Hippocampal formation (tissue), 2 donors: ENCODE results near the gene FAM222A.
"Not testable (repeated sequence)": the region's sequence is repeated elsewhere in the genome, so short reads cannot be mapped to it uniquely, and the experiment has no call there.

Experiments
- DNase-seq, 2 donors: peaks; one replicate each; lab custom pipeline; 2025; lab: John Stamatoyannopoulos, UW

Gene FAM222A

GRCh38 chr12:109693653-109694600 lies 19.7 kb upstream of the FAM222A start:
- no peak for DNase-seq

GRCh38 chr12:109694629-109695028 lies 19.0 kb upstream of the FAM222A start:
- not testable (repeated sequence) for DNase-seq

DNA sequence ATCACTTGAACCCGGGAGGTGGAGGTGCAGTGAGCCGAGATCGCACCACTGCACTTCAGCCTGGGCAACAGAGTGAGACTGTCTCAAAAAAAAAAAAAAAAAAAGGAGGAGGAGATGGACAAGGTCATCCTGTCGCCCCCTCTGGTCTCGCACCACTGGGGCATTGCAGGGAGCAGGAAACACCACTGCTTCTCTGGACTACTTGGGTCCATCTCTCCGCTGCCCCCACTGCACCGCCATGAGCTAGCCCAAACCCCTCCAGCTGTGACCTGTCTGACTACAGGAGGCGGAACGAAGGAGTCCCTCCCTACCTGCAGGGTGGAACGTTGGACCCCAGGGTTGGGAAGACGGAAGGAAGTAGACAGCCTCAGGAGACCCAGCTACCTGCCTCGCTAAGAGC lies 18.2 kb upstream of the FAM222A start:
- no peak for DNase-seq

DNA sequence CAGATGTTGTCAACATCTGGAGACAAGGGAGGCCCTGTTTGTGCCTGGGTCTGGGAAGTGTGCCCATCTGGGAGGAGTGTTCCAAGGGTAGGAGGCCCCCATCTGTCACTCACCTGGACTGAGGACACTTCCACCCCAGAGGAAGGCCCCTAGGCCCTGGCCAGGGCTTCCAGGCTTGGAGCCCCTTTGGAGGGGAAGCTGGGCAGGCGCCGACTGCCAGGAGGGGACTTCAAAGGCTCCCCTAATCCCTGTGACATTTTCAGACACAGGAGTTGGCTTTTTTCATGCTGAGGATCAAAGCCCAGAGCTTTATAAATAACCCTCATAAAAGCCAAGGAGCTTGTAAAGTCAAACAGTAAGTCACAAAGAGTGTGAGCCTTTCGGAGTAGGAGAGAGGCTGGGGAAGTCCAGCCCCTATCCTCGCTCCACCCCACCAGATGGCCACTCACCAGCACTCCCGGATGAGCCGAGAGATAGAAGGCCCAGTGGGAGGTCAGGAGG lies 17.6 kb upstream of the FAM222A start:
- peak in 1 of 2 donors; percentile 17 for DNase-seq

- no peak for DNase-seq
Observed at GRCh38 chr12:109696485-109697269, 16.9 kb upstream of the FAM222A start.

DNA sequence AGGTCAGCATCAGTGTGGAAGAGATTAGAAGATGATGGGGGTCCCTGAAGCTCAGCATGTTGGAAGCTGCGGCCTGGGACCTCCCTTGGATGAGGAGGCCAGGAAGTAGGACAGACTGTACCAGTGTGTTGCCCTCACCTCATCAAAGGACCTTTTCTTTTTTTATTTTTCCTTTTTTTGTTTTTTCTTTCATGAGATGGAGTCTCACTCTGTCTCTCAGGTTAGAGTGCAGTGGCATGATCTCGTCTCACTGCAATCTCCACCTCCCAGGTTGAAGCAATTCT lies 16.4 kb upstream of the FAM222A start:
- DNase-seq, result no peak

DNA sequence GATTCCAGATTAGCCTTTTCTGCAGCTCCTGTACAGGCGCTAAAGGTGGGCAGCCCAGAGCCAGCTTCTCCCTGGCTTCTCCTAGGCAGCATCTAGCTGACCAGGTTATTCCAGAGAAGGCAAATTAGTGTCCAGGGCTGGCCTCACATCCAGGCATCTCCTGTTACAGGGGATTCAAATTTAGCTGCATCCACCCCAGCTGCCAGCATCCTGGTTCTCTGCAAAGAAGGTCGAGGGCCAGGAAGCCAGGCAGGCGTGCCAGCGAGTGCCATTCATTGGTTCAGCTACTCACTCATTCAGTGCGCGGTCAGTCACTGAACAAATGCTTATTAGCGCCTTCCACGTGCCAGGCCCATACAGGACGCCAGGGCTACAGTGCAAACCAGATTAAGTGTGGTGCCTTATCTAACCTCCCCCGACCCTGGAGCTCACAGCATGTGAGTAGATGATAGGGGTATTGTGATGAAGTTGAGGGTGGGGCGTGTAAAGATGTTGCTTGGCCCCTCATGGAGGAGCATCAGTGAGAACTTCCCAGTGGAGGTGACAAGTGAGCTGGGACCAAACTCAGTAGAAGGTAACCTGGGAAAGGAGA lies 15.7 kb upstream of the FAM222A start:
- no peak for DNase-seq

- DNase-seq, result no peak
Observed at GRCh38 chr12:109698820-109699219, 14.8 kb upstream of the FAM222A start.

- no peak for DNase-seq
Observed at GRCh38 chr12:109701064-109701463, 12.6 kb upstream of the FAM222A start.

DNA sequence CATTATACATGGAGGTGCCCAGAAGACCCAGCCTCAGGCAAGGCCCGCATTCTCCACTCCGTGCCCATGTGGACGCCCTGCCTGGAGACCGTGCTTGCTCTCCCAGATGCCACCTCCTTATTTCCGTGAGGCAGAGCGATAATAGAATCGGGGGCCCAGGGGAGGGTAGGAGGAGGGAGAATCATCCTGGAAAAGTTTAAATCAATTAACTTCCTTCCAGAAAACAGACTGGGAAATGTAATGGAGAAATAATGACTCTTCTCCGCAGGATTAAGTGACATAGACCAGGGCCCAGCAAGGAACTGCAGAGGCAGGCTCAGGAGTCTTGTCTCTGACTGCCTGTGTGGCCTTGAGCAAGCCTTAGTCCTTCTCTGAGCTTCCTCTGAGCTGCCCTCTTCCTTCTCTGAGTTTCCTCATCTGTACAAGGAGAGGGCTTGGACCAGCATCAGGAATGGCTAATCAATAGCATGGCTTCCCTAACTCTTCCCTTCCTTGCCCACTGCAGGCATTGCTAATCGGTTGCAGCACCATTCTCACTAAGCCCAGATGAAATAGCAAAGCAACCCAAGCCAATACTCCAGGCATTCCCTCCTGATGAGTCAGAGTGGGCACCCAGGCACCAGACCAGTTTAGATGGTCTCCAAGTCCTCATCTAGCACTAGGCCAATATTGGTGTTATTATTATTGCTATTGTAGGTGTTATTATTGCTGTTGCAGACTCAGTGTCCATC lies 11.3 kb upstream of the FAM222A start:
- no peak for DNase-seq

DNA sequence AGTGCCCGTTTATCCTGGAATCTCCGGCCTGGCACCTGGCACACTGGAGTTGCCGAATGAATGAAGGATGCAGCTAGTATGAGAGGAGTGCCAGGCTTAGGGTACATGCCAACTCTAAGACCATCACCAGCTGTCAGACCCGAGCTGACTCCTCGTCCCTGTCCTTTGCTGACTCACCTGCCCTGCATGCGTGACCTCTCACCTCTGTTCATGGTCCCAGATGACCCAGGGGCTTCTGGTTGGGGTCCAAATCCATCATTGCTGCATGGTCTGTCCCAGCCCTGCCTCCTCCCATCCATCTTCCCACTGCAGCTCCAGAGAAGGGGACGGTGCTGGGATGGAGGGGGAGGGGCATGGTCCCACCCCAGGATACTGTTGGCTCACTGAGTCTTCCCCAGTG lies 9.9 kb upstream of the FAM222A start:
- DNase-seq, result no peak

- DNase-seq, result no peak
Observed at GRCh38 chr12:109704371-109705098, 9.1 kb upstream of the FAM222A start.

DNA sequence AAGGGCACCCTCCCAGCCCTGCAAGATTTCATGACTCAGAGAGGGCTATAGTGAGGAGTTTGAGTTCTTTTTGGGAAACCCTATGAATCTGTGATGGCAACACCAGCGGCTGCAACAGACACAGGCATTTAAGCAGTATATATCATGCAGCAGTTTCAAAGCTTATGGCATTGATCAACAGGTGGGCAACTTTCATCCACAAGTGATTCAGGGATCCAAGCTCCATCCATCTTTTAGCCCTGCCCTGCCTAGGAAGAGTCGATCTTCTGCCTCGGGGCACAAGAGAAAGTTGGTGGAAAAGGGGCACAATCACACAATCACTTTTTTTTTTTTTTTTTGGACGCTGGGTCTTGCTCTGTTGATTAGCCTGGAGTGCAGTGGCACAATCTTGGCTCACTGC lies 8.3 kb upstream of the FAM222A start:
- DNase-seq, result no peak

DNA sequence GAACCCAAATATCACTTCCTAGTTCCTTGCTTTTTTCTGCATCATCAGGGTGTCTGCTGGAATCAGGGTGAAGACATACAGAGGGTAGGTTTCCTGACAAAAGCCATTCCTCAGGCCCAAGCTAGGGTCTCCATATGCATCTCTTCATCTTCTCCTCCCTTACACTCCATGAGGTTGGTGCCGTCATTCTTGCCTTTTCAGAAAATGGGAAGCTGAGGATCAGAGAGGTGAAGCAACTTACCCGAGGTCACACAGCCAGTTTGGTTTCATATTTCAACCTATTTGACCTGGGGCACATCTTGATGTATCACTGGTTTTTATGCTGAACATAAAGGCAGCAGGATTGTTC lies 7.3 kb upstream of the FAM222A start:
- DNase-seq, result no peak

- no peak for DNase-seq
Observed at GRCh38 chr12:109706747-109707469, 6.7 kb upstream of the FAM222A start.

- DNase-seq, result no peak
Observed at GRCh38 chr12:109707470-109707821, 6.2 kb upstream of the FAM222A start.

- no peak for DNase-seq
Observed at GRCh38 chr12:109708939-109709338, 4.7 kb upstream of the FAM222A start.

DNA sequence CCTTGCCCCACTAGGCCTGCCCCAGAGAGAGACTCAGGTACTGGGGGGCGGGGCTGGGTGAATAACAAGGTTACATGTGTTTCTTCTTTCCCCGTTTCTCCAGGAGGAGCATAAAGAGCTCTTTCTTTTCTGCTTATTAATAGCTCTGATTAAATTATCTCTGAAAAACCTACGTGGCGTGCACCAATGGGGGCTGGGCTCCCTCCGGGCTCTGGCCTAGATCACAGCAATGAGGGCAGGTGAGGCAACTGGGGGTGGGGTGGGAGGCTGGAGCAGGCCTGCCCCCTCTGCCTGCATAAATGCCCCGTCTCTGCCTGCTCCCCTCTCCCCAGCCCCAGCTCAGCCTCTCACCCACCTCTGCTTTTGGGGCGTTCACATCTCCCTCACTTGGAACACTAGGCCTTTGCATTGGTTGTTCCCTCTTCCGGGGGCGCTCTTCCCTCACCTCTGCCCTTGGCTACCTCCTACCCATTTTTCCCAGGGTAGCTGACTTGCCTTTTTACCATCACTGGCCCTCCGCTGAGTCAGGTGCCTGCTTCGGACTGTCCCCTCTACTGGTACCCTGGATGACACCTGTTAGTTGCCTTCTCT lies 4.1 kb upstream of the FAM222A start:
- DNase-seq, result no peak

DNA sequence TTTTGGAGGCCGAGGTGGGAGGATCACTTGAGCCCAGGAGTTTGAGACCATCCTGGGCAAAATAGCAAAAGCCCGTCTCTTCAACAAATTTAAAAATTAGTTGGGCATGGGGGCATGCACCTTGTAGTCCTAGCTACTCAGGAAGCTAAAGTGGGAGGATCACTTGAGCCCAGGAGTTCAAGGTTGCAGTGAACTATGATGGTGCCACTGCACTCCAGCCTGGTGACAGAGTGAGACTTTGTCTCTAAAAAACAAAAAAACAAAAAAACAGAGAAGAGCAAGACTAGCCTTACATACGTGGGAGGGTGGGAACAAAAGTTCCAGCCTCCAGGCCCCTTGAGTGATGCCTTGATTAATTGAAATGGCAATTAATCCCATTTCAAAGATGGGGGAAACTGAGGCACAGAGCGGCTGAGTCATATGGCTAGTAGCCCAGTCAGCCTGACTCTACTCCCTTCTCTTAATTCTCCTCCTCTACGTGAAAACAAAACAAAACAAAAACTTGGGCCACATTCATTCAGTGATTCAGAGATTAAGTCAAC lies 3.3 kb upstream of the FAM222A start:
- no peak for DNase-seq
